Measurements from ENCODE around the gene PARP12.

Gene PARP12

GRCh38 chr7:140009735-140010134 lies 53.0 kb downstream of the PARP12 start:
- no peak for FAIRE-seq

- FAIRE-seq = no peak
Observed at GRCh38 chr7:140008755-140009610, 53.8 kb downstream of the PARP12 start.

- FAIRE-seq = no peak
Observed at GRCh38 chr7:140007051-140007690, 55.6 kb downstream of the PARP12 start.

GRCh38 chr7:140006600-140006999 lies 56.2 kb downstream of the PARP12 start:
- FAIRE-seq = no peak

GRCh38 chr7:140005754-140006503 lies 56.8 kb downstream of the PARP12 start:
- FAIRE-seq = no peak

- no peak for FAIRE-seq
Observed at GRCh38 chr7:140005341-140005740, 57.4 kb downstream of the PARP12 start.

GRCh38 chr7:140004672-140005071 lies 58.1 kb downstream of the PARP12 start:
- FAIRE-seq = no peak

GRCh38 chr7:140003913-140004382 lies 58.8 kb downstream of the PARP12 start:
- FAIRE-seq = peak; percentile 78

GRCh38 chr7:140000666-140001268 lies 62.0 kb downstream of the PARP12 start:
- FAIRE-seq = no peak

- FAIRE-seq = no peak
Observed at GRCh38 chr7:139999516-139999915, 63.2 kb downstream of the PARP12 start.

GRCh38 chr7:139998572-139998971 lies 64.2 kb downstream of the PARP12 start:
- no peak for FAIRE-seq

- no peak for FAIRE-seq
Observed at GRCh38 chr7:139995017-139995915, 67.5 kb downstream of the PARP12 start.

GRCh38 chr7:139994356-139994755 lies 68.4 kb downstream of the PARP12 start:
- FAIRE-seq = no peak

- FAIRE-seq = no peak
Observed at GRCh38 chr7:139993592-139993991, 69.2 kb downstream of the PARP12 start.

- no peak for FAIRE-seq
Observed at GRCh38 chr7:139993169-139993568, 69.6 kb downstream of the PARP12 start.

GRCh38 chr7:139992353-139993044 lies 70.3 kb downstream of the PARP12 start:
- no peak for FAIRE-seq

GRCh38 chr7:139991911-139992310 lies 70.8 kb downstream of the PARP12 start:
- no peak for FAIRE-seq

- FAIRE-seq = no peak
Observed at GRCh38 chr7:139991269-139991666, 71.5 kb downstream of the PARP12 start.

- FAIRE-seq = no peak
Observed at GRCh38 chr7:139990571-139991268, 72.0 kb downstream of the PARP12 start.

- FAIRE-seq = no peak
Observed at GRCh38 chr7:139990142-139990535, 72.6 kb downstream of the PARP12 start.

All from A204.1 (cell line).